Measurements from ENCODE around the gene LRP3. TPM values are rescaled to one million over a fixed set of nuclear protein-coding genes. Genes with fewer than 3 reads are reported as not detected.

Gene LRP3
- total RNA-seq, 1 donor = 33.2 TPM

DNA sequence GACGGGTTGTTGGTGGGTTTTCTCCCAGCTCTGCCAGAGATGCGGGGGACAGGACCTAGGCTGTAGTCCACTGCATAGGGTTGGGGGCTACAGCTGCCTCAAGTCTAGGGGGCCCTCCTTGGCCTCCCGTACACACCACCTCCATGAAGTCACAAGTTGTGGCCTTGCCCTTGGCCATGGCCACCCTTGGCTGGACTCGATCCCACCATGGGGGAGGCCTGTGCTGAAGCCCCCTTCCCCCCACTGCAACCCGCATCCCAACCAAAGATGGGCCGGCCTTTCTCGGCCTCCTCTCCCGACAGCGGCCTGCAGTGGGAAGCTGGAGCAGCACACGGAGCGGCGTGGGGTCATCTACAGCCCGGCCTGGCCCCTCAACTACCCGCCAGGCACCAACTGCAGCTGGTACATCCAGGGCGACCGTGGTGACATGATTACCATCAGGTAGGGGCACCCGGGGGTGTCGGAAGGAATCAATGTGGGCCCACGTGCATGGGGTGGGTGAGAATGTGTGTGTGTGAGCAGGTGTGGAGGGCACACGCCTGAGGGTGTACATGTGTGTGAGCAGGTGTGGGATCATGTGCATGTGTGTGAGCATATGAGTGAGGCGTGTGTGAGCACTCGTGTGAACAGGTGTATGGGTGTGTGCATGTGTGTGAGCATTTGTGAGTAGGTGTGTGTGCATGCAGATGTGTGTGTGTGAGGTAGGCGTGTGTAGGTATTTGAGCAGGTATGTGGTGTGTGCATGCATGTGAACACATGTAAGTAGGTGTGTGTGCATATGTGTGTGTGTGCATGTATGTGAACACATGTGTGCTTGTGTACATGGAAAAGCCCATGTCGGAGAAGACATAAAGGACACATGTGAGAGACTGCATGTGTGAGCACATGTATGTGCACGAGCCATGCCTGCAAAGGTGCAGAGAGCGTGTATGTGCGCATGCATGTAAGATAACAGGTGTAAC, 8.7 kb downstream of the LRP3 start:
- TF ChIP-seq, protein P1, sequence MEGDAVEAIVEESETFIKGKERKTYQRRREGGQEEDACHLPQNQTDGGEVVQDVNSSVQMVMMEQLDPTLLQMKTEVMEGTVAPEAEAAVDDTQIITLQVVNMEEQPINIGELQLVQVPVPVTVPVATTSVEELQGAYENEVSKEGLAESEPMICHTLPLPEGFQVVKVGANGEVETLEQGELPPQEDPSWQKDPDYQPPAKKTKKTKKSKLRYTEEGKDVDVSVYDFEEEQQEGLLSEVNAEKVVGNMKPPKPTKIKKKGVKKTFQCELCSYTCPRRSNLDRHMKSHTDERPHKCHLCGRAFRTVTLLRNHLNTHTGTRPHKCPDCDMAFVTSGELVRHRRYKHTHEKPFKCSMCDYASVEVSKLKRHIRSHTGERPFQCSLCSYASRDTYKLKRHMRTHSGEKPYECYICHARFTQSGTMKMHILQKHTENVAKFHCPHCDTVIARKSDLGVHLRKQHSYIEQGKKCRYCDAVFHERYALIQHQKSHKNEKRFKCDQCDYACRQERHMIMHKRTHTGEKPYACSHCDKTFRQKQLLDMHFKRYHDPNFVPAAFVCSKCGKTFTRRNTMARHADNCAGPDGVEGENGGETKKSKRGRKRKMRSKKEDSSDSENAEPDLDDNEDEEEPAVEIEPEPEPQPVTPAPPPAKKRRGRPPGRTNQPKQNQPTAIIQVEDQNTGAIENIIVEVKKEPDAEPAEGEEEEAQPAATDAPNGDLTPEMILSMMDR (IDR thresholded peaks at IDR 0.05; ENCODE audit: insufficient read depth, low read length) = no peak
- DNase-seq (ENCODE audit: low read depth) = no peak
- H3K4me3 ChIP-seq (ENCODE audit: low read depth, low read length) = no peak overlapping the region

DNA sequence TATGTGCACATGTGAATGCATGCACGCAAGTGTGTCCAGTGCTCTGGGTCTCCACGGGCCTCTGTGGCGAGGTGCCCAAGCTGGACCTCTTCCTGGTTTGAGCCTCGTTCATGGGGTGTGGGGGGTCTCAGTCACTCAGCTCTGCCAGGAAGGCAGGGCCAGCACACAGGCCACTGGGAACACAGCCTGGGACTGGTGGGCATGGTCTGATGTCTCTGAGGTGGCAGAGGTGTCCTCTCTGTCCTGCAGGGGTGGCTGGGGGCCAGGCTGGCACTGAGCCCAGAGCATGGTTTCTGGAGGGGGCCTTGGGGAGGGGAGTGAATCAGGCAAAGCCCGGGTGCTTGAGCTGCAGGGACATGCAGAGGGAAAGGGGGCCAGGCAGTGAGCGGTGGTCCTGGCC, 9.4 kb downstream of the LRP3 start:
- TF ChIP-seq, protein P1 (IDR thresholded peaks at IDR 0.05; ENCODE audit: insufficient read depth, low read length) = no peak
- no peak overlapping the region for H3K4me3 ChIP-seq (ENCODE audit: low read depth, low read length)
- no peak for DNase-seq (ENCODE audit: low read depth)

DNA sequence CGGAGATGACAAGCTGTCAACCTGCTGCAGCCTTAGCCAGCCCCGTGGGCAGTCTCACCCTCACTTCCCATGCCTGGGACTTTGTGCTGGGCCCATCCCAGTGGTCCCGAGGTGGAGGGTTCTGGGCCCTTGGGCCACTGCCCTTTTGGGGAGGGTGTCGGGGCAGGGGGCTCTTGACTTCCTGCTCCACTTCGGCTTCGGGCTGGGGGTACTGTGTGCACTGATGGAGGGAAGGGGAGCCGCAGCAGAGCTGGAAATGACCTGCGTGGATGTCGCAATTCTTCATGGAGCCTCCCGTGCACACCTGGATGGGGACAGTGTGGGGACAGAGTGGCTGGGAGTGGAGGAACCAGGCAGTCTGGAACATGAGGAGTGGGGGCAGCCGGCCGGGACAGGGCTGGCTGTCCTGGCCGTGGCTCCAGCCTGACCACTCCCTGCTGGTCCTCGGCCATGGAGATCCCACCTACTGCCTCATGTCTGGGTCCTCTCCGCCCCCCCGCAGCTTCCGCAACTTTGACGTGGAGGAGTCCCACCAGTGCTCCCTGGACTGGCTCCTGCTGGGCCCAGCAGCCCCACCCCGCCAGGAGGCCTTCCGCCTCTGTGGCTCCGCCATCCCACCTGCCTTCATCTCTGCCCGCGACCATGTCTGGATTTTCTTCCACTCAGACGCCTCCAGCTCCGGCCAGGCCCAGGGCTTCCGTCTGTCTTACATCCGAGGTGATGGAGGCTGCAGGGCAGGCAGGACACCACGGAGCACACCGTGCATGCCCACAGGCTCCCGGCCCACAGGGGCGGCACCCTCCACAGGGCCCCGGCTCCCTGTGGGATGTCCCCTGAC, 10.2 kb downstream of the LRP3 start:
- DNase-seq (ENCODE audit: low read depth) = no peak
- no peak overlapping the region for H3K4me3 ChIP-seq (ENCODE audit: low read depth, low read length)
- TF ChIP-seq, protein P1 (IDR thresholded peaks at IDR 0.05; ENCODE audit: insufficient read depth, low read length) = no peak

DNA sequence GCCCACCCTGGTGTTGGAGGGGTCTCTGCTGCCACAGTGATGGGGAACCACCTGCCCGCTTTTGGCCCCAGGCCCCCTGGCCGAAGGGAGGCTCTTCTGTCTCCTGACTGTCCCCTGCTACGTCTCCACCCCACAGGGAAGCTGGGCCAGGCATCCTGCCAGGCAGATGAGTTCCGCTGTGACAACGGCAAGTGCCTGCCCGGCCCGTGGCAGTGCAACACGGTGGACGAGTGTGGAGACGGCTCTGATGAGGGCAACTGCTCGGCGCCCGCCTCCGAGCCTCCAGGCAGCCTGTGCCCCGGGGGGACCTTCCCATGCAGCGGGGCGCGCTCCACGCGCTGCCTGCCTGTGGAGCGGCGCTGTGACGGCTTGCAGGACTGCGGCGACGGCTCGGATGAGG, 11.0 kb downstream of the LRP3 start:
- no peak overlapping the region for H3K4me3 ChIP-seq (ENCODE audit: low read depth, low read length)
- no peak for DNase-seq (ENCODE audit: low read depth)
- TF ChIP-seq, protein P1 (IDR thresholded peaks at IDR 0.05; ENCODE audit: insufficient read depth, low read length) = no peak

DNA sequence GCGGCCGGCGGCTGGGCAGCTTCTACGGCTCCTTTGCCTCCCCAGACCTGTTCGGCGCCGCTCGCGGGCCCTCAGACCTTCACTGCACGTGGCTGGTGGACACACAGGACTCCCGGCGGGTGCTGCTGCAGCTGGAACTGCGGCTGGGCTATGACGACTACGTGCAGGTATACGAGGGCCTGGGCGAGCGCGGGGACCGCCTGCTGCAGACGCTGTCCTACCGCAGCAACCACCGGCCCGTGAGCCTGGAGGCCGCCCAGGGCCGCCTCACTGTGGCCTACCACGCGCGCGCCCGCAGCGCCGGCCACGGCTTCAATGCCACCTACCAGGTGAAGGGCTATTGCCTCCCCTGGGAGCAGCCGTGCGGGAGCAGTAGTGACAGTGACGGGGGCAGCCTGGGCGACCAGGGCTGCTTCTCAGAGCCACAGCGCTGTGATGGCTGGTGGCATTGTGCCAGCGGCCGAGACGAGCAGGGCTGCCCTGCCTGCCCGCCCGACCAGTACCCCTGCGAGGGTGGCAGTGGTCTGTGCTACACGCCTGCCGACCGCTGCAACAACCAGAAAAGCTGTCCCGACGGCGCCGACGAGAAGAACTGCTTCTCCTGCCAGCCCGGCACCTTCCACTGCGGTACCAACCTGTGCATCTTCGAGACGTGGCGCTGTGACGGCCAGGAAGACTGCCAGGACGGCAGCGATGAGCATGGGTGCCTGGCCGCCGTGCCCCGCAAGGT, 11.6 kb downstream of the LRP3 start:
- no peak overlapping the region for H3K4me3 ChIP-seq (ENCODE audit: low read depth, low read length)
- TF ChIP-seq, protein P1 (IDR thresholded peaks at IDR 0.05; ENCODE audit: insufficient read depth, low read length) = no peak
- no peak for DNase-seq (ENCODE audit: low read depth)

DNA sequence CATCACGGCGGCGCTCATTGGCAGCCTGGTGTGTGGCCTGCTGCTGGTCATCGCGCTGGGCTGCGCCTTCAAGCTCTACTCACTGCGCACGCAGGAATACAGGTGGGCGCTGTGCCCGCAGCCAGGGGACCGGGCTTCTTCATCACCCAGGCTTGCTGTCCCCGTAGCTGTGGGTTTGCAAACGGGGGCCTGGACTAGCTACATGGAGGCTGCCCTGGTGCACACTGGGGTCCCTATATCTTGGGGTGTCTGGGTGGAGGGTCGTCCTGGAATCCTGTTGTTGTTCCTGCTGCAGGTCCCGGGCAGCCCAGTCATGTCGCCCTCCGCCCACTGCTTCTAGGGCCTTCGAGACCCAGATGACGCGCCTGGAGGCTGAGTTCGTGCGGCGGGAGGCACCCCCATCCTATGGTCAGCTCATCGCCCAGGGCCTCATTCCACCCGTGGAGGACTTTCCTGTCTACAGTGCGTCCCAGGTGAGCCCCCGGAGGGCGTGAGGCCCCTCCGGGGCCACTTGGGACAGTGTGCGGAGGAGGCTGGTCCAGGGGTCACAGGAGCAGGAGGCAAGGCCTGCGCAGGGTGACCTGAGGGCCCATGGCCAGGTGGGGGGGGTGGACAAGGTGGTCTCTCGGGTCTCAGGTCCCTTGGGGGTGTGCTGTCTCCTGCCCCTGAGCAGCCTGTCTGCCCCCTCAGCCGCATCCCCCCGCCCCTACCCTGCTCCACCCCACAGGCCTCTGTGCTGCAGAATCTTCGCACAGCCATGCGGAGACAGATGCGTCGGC, 12.3 kb downstream of the LRP3 start:
- no peak for DNase-seq (ENCODE audit: low read depth)
- no peak overlapping the region for H3K4me3 ChIP-seq (ENCODE audit: low read depth, low read length)
- TF ChIP-seq, protein P1 (IDR thresholded peaks at IDR 0.05; ENCODE audit: insufficient read depth, low read length) = no peak

All from fibroblast of the aortic adventitia (primary cell).